Measurements from ENCODE around the gene RIMBP2. TPM values are rescaled to one million over a fixed set of nuclear protein-coding genes. Genes with fewer than 3 reads are reported as not detected.

RIMBP2 gene
- polyA plus RNA-seq, 1 donor (not counting 4 experiments of a cell fraction or from before 2014, with no cell fraction given) = 0.16 TPM

DNA sequence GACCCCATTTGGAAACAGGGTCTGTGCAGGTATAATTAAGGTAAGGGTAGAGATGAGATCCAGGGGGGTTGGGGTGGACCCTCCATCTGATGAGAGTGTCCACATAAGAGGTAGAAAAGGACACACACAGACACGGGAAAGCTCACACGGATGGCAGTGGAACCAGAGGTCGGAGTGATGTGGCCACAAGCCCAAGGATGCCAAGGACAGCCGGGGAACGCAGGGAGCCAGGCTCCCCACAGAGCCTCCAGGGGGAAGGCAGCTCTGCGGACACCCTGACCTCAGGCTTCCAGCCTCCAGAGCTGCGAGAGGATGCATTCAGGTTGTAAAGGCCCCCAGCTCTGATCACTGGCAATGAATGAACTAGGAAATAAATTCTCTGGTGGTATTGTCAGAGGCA is 33.0 kb downstream of the RIMBP2 start:
- no peak overlapping the region for H3K9ac ChIP-seq (ENCODE audit: control insufficient read depth, extremely low read depth, insufficient read depth, low read length)
- dilution Hi-C loops (cut with MboI; ENCODE audit: extremely low pct_ligation_motif_present, low sequenced_read_pairs) = no loop called here
- TF ChIP-seq EZH2 (IDR thresholded peaks at IDR 0.05; ENCODE audit: low read length) = no peak
- TF ChIP-seq, protein P1, sequence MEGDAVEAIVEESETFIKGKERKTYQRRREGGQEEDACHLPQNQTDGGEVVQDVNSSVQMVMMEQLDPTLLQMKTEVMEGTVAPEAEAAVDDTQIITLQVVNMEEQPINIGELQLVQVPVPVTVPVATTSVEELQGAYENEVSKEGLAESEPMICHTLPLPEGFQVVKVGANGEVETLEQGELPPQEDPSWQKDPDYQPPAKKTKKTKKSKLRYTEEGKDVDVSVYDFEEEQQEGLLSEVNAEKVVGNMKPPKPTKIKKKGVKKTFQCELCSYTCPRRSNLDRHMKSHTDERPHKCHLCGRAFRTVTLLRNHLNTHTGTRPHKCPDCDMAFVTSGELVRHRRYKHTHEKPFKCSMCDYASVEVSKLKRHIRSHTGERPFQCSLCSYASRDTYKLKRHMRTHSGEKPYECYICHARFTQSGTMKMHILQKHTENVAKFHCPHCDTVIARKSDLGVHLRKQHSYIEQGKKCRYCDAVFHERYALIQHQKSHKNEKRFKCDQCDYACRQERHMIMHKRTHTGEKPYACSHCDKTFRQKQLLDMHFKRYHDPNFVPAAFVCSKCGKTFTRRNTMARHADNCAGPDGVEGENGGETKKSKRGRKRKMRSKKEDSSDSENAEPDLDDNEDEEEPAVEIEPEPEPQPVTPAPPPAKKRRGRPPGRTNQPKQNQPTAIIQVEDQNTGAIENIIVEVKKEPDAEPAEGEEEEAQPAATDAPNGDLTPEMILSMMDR (optimal IDR thresholded peaks at IDR 0.05 in 1 of 3, IDR thresholded peaks at IDR 0.05 in 1 of 3, conservative IDR thresholded peaks at IDR 0.05 in 1 of 3; ENCODE audit: extremely low read depth in 1 of 3, insufficient read depth in 2 of 3, low read length in 3 of 3) = no peak
- no peak overlapping the region for H3K4me3 ChIP-seq (ENCODE audit: control insufficient read depth in 2 of 3, extremely low read depth in 1 of 3, insufficient read depth in 2 of 3, low read depth in 1 of 3, low read length in 3 of 3)
- H3K4me1 ChIP-seq (ENCODE audit: control insufficient read depth, extremely low read depth, insufficient read depth, low read length) = no peaks in the 10 kb centered on the region
- DNase-seq (ENCODE audit: low read depth, low spot score) (no peak), FAIRE-seq (no peak)
- no peaks in the 10 kb centered on the region for H3K79me2 ChIP-seq (ENCODE audit: control insufficient read depth, insufficient read depth, low read length)
- no peaks in the 10 kb centered on the region for H3K9me3 ChIP-seq (ENCODE audit: control insufficient read depth, low read depth, low read length)
- H3K4me2 ChIP-seq (ENCODE audit: control insufficient read depth, extremely low read depth, insufficient read depth, low read depth, low read length) = no peak overlapping the region
- H3K9me1 ChIP-seq (ENCODE audit: control insufficient read depth, extremely low read depth, insufficient read depth, low read length) = no peaks in the 10 kb centered on the region
- no peaks in the 10 kb centered on the region for H3K27me3 ChIP-seq (ENCODE audit: control insufficient read depth, extremely low read depth, insufficient read depth, low read length)
- H3K36me3 ChIP-seq (ENCODE audit: control insufficient read depth in 2 of 2, extremely low read depth in 1 of 2, insufficient read depth in 2 of 2, low read length in 2 of 2) = no peaks in the 10 kb centered on the region
- H3K27ac ChIP-seq (ENCODE audit: control insufficient read depth, insufficient read depth, low read length) = no peak overlapping the region
- H4K20me1 ChIP-seq (ENCODE audit: control insufficient read depth, extremely low read depth, insufficient read depth, low read length) = no peaks in the 10 kb centered on the region
- no peak overlapping the region for H2AFZ ChIP-seq (ENCODE audit: control insufficient read depth, low read length)

DNA sequence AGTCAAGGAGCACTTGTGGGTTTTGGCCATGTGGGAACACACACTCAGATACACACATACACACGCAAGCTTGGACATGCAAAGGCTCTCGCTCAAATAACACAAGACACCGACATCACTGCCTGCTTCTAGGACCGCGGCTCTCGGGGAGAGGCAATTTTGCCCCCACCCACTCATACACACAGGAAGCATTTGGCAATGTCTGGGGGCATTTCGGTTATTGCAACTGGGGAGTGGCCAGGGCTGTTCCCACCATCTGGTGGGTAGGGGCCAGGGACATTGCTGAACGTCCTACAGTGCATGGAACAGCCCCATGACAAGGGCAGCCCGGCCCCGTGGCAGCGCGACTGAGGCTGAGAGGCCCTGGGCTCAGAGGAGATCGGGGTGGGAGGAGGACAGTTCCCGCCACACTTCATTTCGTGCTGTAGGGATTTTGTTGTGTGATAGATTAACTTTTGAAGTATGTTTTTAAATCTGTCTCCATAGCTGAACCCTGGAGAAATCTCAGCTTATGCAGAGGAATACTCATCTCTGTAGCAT is 35.6 kb downstream of the RIMBP2 start:
- H3K4me3 ChIP-seq (ENCODE audit: control insufficient read depth in 2 of 3, extremely low read depth in 1 of 3, insufficient read depth in 2 of 3, low read depth in 1 of 3, low read length in 3 of 3) = no peak overlapping the region
- H3K9me3 ChIP-seq (ENCODE audit: control insufficient read depth, low read depth, low read length) = no peaks in the 10 kb centered on the region
- H3K79me2 ChIP-seq (ENCODE audit: control insufficient read depth, insufficient read depth, low read length) = no peaks in the 10 kb centered on the region
- no peak for DNase-seq (ENCODE audit: low read depth, low spot score)
- H3K4me2 ChIP-seq (ENCODE audit: control insufficient read depth, extremely low read depth, insufficient read depth, low read depth, low read length) = no peak overlapping the region
- no peaks in the 10 kb centered on the region for H4K20me1 ChIP-seq (ENCODE audit: control insufficient read depth, extremely low read depth, insufficient read depth, low read length)
- H3K9ac ChIP-seq (ENCODE audit: control insufficient read depth, extremely low read depth, insufficient read depth, low read length) = no peak overlapping the region
- no peaks in the 10 kb centered on the region for H3K9me1 ChIP-seq (ENCODE audit: control insufficient read depth, extremely low read depth, insufficient read depth, low read length)
- H3K36me3 ChIP-seq (ENCODE audit: control insufficient read depth in 2 of 2, extremely low read depth in 1 of 2, insufficient read depth in 2 of 2, low read length in 2 of 2) = no peaks in the 10 kb centered on the region
- H3K4me1 ChIP-seq (ENCODE audit: control insufficient read depth, extremely low read depth, insufficient read depth, low read length) = no peaks in the 10 kb centered on the region
- FAIRE-seq = no peak
- TF ChIP-seq, protein P1 (optimal IDR thresholded peaks at IDR 0.05 in 1 of 3, IDR thresholded peaks at IDR 0.05 in 1 of 3, conservative IDR thresholded peaks at IDR 0.05 in 1 of 3; ENCODE audit: extremely low read depth in 1 of 3, insufficient read depth in 2 of 3, low read length in 3 of 3) = no peak
- no peak for TF ChIP-seq EZH2 (IDR thresholded peaks at IDR 0.05; ENCODE audit: low read length)
- no peak overlapping the region for H2AFZ ChIP-seq (ENCODE audit: control insufficient read depth, low read length)
- no peak overlapping the region for H3K27ac ChIP-seq (ENCODE audit: control insufficient read depth, insufficient read depth, low read length)
- dilution Hi-C loops (cut with MboI; ENCODE audit: extremely low pct_ligation_motif_present, low sequenced_read_pairs) = no loop called here
- no peaks in the 10 kb centered on the region for H3K27me3 ChIP-seq (ENCODE audit: control insufficient read depth, extremely low read depth, insufficient read depth, low read length)
